ENCODE measurements around the gene SEPTIN8.
A peak's percentile ranks its signal among the peaks of the same experiment; 100 is the strongest.

Gene SEPTIN8

DNA sequence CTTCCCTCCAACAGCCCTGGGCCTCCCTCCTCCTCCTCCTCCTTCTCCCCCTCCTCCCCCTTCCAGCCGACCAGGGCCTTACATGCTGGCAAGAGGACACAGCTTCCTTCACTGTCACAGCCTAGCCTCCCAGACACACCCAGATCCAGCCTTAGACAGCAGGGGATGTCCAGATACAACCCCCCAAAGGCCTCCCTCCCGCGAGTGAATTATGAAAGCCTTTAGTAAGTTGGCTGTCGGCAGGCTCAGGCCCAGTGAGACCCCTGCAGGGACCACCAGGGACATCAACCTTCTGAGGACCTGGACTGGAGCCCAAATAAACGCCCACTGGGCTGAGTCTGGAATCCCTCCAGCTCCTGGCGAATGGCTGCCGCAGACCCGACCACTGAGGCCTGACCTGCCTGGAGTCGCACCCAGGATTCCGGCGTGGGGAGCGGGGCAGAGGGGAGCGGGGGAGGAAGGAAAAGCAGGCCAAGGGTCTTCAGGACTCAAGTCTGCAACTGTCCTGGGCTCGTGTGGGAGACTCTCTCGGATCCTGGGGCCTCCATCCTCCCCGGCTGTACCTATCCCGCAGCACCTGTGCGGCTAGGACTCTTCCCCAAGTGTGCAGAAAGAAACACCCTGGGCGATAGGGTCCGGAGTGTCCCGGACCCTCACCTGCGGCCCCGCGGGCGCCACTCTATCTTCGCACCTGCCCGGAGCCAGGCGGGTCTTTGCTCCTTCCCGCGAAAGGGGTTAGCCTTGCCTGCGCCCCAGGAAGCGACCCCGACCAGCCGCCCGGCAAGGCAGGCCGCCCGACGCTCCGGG is 705 bp downstream of the SEPTIN8 start:
- peaks cover 37% of the 10 kb centered on the region for H3K4me1 ChIP-seq (ENCODE audit: control insufficient read depth, insufficient read depth, low read length)
- H3K9ac ChIP-seq (ENCODE audit: low read length), result peak overlapping the region; percentile 73

DNA sequence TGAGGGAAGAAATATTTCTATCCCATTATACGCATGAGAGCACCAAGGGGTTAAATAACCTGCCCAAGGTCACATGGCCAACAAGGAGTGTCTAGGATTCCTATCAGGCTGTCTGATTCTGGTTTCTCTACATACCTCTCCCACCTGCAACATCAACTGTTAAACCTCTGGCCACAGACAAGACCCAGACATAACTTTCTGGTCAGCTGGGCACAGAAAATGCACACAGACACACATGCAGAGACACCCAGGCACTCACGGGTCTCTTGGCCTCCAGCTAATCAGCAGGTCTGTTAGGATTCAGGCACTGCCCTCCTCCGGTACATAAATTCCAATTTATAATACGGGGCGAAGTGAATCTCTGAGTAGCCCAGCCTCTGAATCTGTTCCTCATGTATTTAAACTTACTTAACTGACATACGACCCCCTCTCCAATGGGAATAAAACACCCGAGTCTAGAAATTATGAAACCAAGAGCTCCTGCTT is 1.5 kb downstream of the SEPTIN8 start:
- Histone ChIP-seq H3K27me3 (ENCODE audit: control insufficient read depth, insufficient read depth, low read length) (no peaks in the 10 kb centered on the region), H3K9ac (ENCODE audit: low read length) (peak overlapping the region; percentile 73), H3K4me1 (ENCODE audit: control insufficient read depth, insufficient read depth, low read length) (peaks cover 37% of the 10 kb centered on the region), H3K36me3 (ENCODE audit: control insufficient read depth, insufficient read depth, low read length) (no peaks in the 10 kb centered on the region), H3K4me3 (ENCODE audit: low read length) (peak overlapping the region; percentile 69), H3K9me3 (ENCODE audit: control insufficient read depth, low read length) (no peaks in the 10 kb centered on the region)

More for the DNA sequence above, 705 bp downstream of the SEPTIN8 start:
- Histone ChIP-seq H3K9me3 (ENCODE audit: control insufficient read depth, low read length) (no peaks in the 10 kb centered on the region), H3K4me3 (ENCODE audit: low read length) (peak overlapping the region; percentile 69), H3K27me3 (ENCODE audit: control insufficient read depth, insufficient read depth, low read length) (no peaks in the 10 kb centered on the region), H3K36me3 (ENCODE audit: control insufficient read depth, insufficient read depth, low read length) (no peaks in the 10 kb centered on the region)

DNA sequence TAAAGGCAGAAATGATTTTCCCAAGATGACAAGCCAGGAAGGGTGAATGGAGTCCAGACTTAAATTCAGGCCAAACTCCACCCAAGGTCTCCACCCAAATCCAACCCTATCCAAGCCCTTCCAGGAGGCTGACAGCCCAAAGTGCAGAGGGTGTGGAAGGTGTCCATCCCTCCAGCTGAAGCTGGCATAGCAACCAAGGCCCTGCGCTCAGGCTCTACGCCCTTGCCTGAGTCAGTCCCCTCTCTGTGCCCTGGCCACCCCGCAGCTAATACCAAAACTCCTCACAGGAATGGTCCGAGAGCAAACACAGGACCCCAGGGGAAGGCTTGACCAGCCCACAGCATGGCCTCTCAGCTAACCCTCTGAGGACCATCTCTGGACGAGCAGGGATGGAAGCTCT is 2.1 kb downstream of the SEPTIN8 start:
- Histone ChIP-seq H3K4me3 (ENCODE audit: low read length) (no peak overlapping the region), H3K9ac (ENCODE audit: low read length) (no peak overlapping the region), H3K9me3 (ENCODE audit: control insufficient read depth, low read length) (no peaks in the 10 kb centered on the region), H3K27me3 (ENCODE audit: control insufficient read depth, insufficient read depth, low read length) (no peaks in the 10 kb centered on the region), H3K4me1 (ENCODE audit: control insufficient read depth, insufficient read depth, low read length) (peaks cover 40% of the 10 kb centered on the region), H3K36me3 (ENCODE audit: control insufficient read depth, insufficient read depth, low read length) (no peaks in the 10 kb centered on the region)

DNA sequence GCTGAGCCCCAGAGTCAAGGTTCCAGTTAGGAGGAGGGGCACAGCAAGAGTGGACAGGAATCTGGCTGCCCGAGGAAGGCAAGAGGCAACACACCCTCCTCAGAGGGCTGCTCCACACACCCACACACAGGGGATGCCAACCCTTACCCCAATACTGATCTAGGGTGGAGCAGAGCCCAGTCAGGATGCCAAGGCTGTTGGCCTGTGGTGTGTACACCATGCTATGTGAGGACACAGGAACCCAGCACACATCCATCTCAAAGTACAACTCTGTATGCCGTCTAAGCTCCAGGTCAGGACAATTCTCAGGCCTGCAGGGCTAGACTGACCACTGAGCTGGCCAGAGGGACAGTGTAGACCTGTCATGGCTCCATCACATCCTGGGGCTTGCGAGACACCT is 2.6 kb downstream of the SEPTIN8 start:
- Histone ChIP-seq H3K9ac (ENCODE audit: low read length) (no peak overlapping the region), H3K27me3 (ENCODE audit: control insufficient read depth, insufficient read depth, low read length) (no peaks in the 10 kb centered on the region), H3K4me1 (ENCODE audit: control insufficient read depth, insufficient read depth, low read length) (peaks cover 40% of the 10 kb centered on the region), H3K4me3 (ENCODE audit: low read length) (no peak overlapping the region), H3K36me3 (ENCODE audit: control insufficient read depth, insufficient read depth, low read length) (no peaks in the 10 kb centered on the region), H3K9me3 (ENCODE audit: control insufficient read depth, low read length) (no peaks in the 10 kb centered on the region)

DNA sequence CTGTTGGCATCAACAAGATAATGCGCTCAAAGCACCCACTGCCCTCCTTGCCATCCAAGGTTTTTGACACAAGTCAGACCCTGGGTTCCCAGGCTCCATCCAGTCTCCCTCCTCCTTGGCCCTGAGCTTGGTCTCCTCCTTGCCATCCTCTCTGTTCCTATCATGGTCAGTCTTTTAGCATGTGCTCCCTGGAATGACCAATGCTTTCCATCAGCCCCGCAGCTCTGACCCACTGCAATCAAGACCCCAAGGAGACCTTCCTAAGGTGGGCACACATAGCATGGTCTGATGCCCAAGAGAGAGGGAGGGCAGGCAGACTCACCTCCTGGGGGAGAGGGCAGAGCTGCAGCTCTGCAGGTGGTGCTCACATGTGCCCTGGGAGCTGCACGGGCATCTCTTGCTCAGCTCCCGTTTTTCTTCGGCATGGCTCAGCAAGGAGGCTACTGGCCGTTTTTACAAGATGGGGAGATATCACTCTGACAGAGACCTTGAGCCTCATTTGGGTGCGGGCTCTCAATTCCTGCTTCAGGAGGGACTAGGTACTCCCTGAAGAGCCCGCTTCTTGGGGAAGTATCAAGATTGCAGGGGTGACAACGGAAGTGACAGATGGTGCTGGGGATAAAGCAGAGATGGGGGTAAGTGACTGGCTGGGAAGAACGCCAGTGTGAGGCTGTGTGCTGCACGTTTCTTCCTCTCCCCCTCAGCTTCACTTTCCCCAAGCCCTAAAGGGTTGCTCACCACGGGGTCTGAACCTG is 3.3 kb downstream of the SEPTIN8 start:
- no peaks in the 10 kb centered on the region for H3K27me3 ChIP-seq (ENCODE audit: control insufficient read depth, insufficient read depth, low read length)
- peaks cover 40% of the 10 kb centered on the region for H3K4me1 ChIP-seq (ENCODE audit: control insufficient read depth, insufficient read depth, low read length)
- no peak overlapping the region for H3K4me3 ChIP-seq (ENCODE audit: low read length)
- H3K9ac ChIP-seq (ENCODE audit: low read length), result no peak overlapping the region
- no peaks in the 10 kb centered on the region for H3K9me3 ChIP-seq (ENCODE audit: control insufficient read depth, low read length)
- H3K36me3 ChIP-seq (ENCODE audit: control insufficient read depth, insufficient read depth, low read length), result no peaks in the 10 kb centered on the region

DNA sequence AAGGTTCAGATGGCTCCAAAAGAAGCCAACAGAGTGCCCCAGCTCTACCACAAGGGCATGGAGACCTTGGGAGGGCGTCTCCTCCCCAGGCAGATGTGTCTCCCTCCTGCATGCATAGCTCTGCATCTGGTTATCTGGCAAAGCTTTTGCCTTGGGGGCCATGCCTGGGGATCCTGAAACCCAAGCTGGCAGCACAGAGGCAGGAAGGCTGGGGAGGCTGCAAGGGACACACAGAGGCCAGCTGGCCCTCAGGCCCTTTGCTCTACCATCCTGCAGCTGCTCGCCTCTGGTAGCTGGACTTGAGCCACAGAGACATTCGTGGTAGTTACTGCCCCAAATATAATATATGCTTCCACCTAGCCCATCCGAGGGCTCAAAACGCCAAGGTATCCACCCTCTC is 3.9 kb downstream of the SEPTIN8 start:
- Histone ChIP-seq H3K27me3 (ENCODE audit: control insufficient read depth, insufficient read depth, low read length) (no peaks in the 10 kb centered on the region), H3K9me3 (ENCODE audit: control insufficient read depth, low read length) (no peaks in the 10 kb centered on the region), H3K4me3 (ENCODE audit: low read length) (no peak overlapping the region), H3K4me1 (ENCODE audit: control insufficient read depth, insufficient read depth, low read length) (peaks cover 36% of the 10 kb centered on the region), H3K36me3 (ENCODE audit: control insufficient read depth, insufficient read depth, low read length) (no peaks in the 10 kb centered on the region), H3K9ac (ENCODE audit: low read length) (no peak overlapping the region)

DNA sequence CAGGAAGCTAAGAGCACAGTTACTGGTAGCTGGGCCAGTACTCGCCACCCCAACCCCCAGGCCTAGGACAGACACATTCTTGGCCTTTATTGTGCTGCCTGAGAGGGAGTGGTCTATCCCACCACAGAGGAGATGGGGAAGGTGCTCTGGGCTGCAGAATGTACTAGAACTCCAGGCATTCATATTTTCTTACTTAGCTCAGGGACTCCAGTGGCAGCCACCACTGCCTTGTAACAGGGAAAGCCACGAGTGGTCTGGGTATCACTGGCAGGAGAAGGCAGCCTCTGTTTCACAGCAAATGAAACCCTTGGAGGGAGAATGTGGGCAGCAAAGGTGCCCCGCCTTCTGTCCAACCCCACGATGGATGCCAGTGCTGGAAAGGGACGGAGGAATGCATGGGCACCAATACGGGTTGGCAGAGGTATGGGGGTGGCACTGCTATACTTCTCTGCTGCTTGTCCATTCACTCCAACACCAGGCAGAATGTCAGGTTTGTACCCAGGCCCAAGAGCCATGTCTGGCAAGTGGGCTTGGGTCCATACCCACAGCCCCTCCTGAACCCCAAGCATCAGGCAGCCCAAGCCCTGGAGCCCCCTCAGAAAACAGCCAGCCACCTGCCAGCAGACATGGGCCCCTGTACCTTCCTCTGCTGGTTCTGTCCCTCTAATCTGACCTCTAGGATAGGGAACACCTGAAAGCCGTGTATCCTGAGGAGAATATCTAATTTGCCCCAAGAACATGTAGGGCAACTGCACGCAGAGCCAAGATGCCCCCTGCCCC is 4.6 kb downstream of the SEPTIN8 start:
- H3K4me3 ChIP-seq (ENCODE audit: low read length), result no peak overlapping the region
- H3K9ac ChIP-seq (ENCODE audit: low read length), result no peak overlapping the region
- no peaks in the 10 kb centered on the region for H3K27me3 ChIP-seq (ENCODE audit: control insufficient read depth, insufficient read depth, low read length)
- H3K4me1 ChIP-seq (ENCODE audit: control insufficient read depth, insufficient read depth, low read length), result peaks cover 32% of the 10 kb centered on the region
- no peaks in the 10 kb centered on the region for H3K36me3 ChIP-seq (ENCODE audit: control insufficient read depth, insufficient read depth, low read length)
- H3K9me3 ChIP-seq (ENCODE audit: control insufficient read depth, low read length), result no peaks in the 10 kb centered on the region

DNA sequence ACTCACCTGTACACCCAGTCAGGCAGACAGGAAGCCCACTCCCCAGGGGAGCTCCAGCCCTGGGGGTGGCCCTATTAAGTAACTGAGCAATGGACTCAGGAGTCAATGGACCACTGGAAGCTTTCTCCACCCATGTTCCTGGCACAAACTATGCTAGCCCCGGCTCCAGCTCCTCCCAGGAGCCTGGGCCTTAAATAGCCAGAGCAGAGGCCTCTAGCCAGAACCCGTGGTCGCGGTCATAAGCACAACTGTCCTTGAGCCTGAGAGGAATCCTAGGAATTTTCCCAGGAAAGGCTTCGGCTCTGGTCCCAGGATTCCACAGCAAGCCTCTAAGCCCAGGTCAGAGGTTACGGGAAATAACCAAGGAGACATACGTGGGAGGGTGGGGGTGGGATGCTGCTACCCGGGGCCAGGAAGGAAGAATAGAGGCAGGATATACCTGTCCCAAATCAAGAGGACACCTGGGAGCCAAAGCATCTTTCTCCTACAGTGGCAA is 5.5 kb downstream of the SEPTIN8 start:
- Histone ChIP-seq H3K36me3 (ENCODE audit: control insufficient read depth, insufficient read depth, low read length) (no peaks in the 10 kb centered on the region), H3K4me3 (ENCODE audit: low read length) (no peak overlapping the region), H3K9ac (ENCODE audit: low read length) (no peak overlapping the region), H3K9me3 (ENCODE audit: control insufficient read depth, low read length) (no peaks in the 10 kb centered on the region), H3K27me3 (ENCODE audit: control insufficient read depth, insufficient read depth, low read length) (no peaks in the 10 kb centered on the region), H3K4me1 (ENCODE audit: control insufficient read depth, insufficient read depth, low read length) (peaks cover 36% of the 10 kb centered on the region)

DNA sequence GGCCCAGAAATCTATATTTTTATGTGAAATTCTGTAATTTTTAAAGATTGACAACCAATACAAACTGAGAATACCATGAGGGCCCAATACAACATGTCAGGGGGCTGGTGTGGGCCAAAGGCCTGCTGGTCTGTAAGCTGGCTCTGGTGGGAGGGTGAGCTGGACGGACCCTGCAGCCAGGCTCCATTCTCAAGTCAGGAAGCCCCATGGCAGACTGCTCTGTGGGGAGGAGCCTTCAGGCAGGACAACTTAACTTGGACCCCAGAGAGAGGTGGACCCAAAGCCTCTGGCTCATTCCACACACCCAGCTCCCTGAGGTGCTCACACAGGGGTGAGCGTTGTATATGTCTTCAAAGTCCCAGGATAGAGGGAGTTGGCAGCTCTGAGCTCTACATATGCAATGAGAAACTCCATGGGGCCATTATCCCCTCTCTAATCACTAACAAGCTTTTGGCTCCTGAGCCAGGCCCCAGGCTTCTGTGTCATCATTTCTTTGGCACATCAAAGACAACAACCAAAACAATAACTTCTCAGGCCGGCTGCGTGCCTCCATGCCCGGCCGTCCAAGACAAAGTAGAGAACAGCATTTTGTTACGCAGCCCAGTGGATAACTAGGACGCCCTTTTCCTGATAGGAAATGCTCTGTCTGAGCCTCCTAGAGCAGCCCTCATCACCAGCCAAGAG is 6.4 kb downstream of the SEPTIN8 start:
- Histone ChIP-seq H3K4me3 (ENCODE audit: low read length) (no peak overlapping the region), H3K9me3 (ENCODE audit: control insufficient read depth, low read length) (no peaks in the 10 kb centered on the region), H3K36me3 (ENCODE audit: control insufficient read depth, insufficient read depth, low read length) (no peaks in the 10 kb centered on the region), H3K4me1 (ENCODE audit: control insufficient read depth, insufficient read depth, low read length) (peaks cover 36% of the 10 kb centered on the region), H3K27me3 (ENCODE audit: control insufficient read depth, insufficient read depth, low read length) (no peaks in the 10 kb centered on the region), H3K9ac (ENCODE audit: low read length) (no peak overlapping the region)

DNA sequence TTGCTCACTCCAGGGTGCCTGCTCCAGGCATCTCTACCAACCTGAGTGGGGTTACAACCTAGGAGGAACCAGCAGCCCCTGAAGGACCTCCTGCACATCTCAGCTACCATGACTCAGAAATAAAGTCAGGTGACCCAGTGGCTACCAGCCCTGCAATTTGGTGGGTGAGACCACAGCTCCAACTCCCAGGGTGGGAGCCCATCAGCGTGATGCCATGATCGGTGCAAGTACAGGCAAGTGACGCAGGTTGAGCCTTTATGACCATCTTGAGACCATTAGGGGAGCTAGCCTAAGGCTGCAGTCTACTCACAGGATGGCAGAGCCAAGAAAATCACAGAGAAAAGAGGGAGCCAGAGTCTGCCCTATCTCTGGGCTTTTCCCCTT is 8.6 kb downstream of the SEPTIN8 start:
- Histone ChIP-seq H3K27me3 (ENCODE audit: control insufficient read depth, insufficient read depth, low read length) (no peaks in the 10 kb centered on the region), H3K36me3 (ENCODE audit: control insufficient read depth, insufficient read depth, low read length) (peaks cover 10% of the 10 kb centered on the region), H3K4me3 (ENCODE audit: low read length) (no peak overlapping the region), H3K9me3 (ENCODE audit: control insufficient read depth, low read length) (no peaks in the 10 kb centered on the region), H3K4me1 (ENCODE audit: control insufficient read depth, insufficient read depth, low read length) (peaks cover 22% of the 10 kb centered on the region), H3K9ac (ENCODE audit: low read length) (no peak overlapping the region)

DNA sequence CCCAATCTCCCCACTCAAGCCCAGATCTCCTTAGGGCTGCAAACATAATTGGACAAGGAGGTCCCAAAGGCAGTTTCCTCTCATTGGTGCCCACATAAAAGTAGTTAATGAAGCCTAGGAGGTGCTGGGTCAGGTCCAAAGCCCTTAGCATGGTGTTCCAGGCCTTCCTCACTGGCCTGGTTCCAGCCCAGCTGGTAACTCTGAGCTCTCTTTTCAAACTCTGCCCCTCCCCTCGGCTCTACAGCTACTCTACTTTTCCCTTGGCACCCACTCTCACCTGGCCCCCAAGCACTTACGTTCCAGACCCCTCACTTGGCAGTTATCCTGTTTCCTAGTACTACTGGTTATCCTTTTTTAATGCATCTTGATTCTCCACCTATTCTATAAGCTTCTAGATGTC is 9.9 kb downstream of the SEPTIN8 start:
- Histone ChIP-seq H3K4me3 (ENCODE audit: low read length) (no peak overlapping the region), H3K9me3 (ENCODE audit: control insufficient read depth, low read length) (no peaks in the 10 kb centered on the region), H3K9ac (ENCODE audit: low read length) (no peak overlapping the region), H3K4me1 (ENCODE audit: control insufficient read depth, insufficient read depth, low read length) (peaks cover 22% of the 10 kb centered on the region), H3K27me3 (ENCODE audit: control insufficient read depth, insufficient read depth, low read length) (no peaks in the 10 kb centered on the region), H3K36me3 (ENCODE audit: control insufficient read depth, insufficient read depth, low read length) (peaks cover 14% of the 10 kb centered on the region)

Data from mucosa of stomach (tissue), 1 donor.